ENCODE data around the gene ASB1.
A peak's percentile ranks its signal among the peaks of the same experiment; 100 is the strongest.

ASB1 gene

GRCh38 chr2:238426568-238427434, at the start of gene ASB1:
Gene ASB1 (plus strand): TSS chr2:238426927. CDS start chr2:238427071, 144 bp downstream.
- DNase-seq: peak; percentile 78

GRCh38 chr2:238378230-238379095, 48.3 kb upstream of the ASB1 start:
- DNase-seq: no peak

DNA sequence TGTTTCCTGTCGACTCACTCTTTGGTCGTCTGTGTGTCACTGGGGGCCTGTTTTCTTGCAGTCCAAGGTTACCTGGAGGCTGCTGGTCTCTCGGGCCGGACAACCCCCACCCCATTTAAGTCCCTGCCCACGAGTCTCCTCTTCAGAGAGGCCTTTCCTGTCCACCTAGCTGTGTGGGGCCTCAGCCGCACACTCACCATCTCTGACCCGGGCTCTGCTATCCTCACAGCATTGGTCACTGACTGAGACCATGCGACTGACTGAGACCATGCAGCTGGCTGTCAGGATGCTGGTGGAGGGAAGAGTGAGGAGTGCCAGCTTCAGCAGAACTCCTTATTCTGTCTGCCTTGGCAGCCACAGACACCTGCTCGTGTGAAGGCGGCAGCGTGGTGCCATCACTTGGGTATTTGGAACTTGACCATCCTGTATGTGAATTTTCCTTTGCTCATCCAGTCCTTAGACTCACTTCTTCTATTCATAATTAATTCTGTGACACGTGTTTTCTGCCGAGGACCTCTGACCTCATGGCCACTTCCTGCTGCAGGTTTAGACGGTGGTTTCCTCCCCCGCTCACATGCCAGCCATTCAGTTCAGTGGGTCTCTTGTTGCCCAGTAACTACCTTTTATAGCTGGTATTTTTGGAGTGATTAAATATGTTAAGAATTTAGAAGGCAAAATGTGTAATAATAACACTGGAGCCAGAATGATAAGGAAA, 47.5 kb upstream of the ASB1 start:
- no peak for DNase-seq

GRCh38 chr2:238380336-238380735, 46.4 kb upstream of the ASB1 start:
- no peak for DNase-seq

DNA sequence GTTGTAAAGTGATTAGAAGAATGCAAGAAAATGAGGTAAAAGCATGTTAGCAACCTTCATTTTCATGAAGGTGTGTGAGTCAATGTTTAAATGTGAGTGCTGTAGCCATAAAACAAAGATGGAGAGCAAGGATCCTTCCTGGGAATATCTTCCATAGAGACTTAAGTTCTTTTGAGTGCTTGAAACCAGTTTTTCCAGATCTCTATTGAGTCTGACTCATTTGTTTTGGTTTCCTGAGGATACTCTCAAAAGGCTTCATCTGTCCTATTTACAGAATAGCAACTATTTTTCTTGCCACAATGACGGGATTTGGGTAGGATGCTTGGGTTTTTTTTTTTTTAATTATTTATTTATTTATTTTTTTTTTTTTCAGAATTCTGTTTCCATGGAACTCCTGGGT, 45.9 kb upstream of the ASB1 start:
- no peak for DNase-seq

DNA sequence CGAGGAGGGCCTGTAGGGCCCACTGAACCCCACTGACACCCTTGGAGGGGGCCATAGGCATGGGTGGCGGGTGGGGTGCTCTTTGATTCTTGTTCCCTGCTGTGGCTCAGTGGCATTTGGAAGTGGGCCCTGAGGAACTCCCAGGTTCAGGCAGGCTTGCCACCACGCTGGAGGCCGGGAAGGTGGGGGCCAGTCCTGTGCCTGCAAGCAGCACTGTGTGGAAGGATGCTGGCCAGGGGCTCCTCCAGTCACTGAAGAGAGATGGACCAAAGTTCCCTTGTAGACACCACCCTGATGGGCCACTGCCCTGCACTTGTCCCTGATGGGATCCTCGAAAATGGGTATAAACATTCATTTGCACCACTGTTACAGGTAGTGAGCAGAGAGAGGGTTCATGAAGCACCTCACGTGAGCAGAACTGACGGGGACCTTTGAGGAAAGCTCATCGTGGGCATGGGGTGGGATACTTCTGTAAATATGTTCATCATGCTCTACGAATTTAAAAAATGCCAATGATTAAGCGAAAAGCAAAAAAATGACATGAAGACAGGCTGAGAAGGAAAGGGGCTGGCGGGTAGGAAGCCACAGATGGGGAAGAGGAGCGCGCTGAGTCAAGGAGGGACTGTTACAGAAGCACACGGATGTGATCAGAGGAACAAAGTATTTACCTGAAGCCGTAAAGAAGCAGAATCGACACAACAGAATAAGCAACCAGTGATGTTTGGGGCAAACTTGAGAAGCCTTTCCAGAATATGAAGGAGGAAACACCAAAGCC, 45.2 kb upstream of the ASB1 start:
- DNase-seq: no peak

DNA sequence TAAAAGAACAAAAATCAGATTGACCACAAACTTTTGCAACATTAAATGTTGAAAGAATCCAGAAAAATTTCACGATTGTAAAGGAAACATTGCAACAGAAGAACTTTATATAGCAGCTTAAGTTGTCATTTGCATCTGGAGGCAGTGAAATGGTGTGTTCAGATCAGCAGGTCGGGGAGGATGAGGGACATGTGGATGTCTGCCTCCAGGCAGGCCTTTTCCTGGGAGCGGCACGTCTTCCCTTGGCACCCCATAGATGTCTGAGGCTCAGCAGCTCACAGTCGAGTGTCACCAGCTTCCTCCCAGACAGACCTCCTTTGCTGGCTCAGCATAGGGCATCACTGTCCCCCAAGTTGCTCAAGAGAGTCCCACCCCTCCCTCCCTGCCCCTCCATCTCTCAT, 44.3 kb upstream of the ASB1 start:
- DNase-seq: no peak

DNA sequence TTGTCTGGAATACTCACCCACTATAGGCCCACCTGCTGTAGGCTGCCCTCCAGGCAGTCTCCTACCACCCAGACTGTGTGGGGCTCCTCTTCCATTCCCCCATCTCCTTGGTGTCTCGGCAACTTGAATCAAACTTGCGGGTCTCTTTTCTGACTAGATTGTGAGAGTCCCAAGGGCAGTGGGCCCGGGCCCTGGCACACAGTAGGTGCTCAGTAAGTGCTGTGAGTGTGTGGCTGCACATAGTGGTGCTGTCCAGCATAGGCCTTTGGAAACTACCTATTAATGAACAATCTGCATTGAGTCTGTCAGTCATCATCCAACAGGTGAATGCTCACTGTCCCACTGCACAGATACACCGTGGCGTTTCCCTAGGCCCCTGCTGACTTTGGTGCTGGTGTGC, 43.6 kb upstream of the ASB1 start:
- DNase-seq: no peak

DNA sequence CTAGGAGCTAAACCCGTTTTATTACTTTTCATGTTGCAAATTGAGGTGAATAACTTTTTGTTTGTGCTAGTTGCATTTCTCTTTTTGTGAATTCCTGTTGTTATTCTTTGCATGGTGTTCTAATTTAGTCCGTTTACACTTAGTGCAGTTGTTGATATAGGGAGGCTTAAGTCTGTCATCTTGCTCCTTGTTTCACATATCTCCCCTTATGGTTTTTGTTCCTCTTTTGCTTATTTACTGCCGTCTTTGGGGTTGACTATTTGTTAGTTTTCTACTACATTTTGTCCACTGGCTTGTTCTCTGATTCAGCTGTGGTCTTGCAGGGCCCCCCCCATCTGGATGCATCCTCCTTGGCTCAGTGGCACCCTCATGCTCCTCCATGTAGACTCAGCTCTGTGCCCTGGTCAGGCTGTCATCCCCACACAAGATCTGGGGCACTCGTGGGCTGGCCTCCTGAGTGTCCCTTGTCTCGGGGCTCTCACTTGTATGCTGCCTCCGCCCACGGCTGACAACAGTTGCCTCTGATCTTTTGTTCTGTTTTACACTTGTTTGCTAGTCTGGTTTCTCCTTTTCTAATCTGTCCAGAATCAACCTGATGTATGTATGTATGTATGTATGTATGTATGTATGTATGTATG, 42.9 kb upstream of the ASB1 start:
- no peak for DNase-seq

DNA sequence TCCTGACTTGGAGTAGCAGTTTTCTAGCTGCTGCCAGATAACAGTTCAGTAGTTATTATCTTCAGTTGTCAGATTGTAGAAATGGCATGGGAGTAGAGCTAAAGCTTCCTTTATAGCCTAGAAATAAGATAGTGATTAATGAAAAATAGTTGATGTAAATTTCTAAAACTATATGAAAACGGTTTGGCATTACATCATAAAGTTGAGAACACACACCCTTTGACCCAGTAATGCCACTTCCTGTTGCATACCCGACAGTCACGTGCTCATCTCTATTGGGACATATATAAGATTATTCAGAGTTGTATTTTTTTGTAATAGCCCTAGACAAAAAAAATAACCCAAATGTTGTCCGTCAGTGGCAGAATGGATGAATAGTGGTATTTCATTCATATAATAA, 39.4 kb upstream of the ASB1 start:
- DNase-seq: no peak

DNA sequence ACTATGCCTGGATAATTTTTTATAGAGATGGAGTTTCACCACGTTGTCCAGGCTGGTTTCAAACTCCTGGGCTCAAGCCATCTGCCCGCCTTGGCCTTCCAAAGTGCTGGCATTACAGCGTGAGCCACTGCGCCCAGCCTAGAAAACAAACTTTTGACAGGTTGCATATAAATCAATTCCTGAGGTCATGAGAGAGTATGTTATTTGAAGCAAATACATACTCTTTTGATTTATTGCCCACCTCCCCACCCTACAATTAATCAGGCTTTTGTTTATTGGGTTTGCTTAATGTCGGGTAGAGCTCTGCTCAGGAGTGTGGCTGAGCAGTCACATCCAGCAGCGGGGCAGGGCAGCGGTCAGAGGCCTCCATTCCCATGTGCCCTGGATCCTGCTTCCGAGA, 37.9 kb upstream of the ASB1 start:
- no peak for DNase-seq

DNA sequence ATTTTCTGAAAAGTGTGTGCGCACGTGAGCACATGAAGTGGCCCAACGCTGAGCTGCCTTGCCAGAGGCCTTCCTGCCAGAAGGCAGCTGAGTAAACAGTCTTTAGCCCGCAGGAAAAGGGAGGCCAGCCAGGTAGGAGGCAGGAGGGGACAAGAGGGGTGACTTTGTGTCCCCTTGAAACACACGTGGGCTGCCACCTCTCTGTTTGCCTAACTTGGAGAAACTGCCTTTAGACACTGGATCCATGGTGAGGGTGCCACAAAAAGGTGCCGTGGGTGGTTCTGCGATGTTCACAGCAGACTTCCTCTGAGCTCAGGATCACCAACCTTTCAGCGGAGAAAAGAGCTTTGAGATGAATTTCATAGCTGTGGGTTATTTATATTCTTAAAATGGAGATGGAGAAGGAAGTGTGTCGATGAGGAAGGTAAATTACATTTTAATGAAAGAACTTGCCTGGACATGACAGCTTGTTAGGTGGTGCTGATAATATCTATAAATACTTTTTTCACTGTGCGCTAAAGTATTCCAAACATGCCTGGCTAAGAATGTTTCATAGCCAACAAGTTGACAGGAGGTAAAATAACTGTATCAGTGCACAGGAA, 36.6 kb upstream of the ASB1 start:
- no peak for DNase-seq

DNA sequence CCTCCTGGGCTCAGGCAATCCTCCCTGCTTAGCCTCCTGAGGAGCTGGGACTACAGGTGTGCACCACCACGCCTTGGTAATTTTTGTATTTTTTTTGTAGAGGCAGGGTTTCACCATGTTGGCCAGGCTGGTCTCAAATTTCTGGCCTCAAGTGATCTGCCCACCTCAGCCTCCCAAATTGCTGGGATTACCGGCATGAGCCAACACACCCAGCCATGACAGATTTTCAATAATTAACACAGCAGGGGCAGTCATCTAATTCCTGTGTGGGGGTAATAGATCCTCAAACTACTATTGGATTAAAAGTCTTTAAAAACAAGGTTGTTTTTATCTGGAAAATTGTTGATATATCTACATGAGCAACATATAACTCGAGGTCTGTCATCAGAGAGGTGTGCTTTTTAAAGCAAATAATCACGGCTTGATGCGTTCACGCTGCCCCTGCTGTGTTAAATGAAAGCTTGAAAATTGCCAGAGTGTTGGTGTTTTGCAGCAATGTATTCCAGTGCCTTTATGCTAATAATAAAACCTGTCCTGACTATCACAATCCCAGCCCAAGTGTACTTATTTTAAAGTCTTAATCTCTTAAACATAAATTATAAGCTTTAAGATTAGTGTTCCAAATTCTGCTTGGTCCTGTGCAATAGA, 35.6 kb upstream of the ASB1 start:
- no peak for DNase-seq

GRCh38 chr2:238396663-238397062, 30.1 kb upstream of the ASB1 start:
- no peak for DNase-seq

- DNase-seq: no peak
Observed at GRCh38 chr2:238397356-238397755, 29.4 kb upstream of the ASB1 start.

DNA sequence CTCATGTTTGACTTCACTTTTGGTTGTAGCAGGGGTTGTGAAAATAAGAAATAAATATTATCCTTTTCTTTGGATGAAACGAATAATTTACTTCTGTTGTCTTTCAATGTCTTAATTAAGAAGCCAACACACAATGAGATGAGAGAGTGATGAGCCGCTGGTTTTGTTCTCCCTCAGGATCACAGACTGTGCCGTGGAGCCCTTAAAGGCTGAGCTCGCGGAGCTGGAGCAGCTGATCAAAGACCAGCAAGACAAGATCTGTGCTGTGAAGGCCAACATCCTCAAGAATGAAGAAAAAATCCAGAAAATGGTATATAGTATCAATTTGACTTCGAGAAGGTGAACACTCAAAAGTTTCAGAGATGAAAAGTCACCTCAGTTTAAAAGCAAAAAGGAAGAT, 28.1 kb upstream of the ASB1 start:
- no peak for DNase-seq

DNA sequence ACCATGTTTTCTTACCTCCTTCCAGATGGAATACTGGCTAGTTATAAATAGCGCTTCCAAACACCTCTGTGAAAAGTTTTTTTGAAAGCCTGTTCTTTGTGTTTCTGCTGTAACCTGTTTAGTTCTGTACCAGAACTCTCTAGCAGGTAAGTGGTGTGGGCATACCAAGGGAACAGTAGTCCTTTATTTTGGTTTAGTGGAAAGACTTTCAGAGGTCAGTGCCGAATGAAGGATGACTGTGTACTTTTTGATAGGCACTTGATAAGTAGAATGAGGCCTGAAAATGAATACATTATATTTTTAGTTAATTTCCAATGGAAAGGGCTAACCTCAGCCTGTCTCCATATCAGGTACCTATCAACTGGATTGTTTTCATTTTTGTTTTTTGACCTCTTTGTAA, 27.6 kb upstream of the ASB1 start:
- no peak for DNase-seq

GRCh38 chr2:238401551-238401950, 25.2 kb upstream of the ASB1 start:
- DNase-seq: no peak

DNA sequence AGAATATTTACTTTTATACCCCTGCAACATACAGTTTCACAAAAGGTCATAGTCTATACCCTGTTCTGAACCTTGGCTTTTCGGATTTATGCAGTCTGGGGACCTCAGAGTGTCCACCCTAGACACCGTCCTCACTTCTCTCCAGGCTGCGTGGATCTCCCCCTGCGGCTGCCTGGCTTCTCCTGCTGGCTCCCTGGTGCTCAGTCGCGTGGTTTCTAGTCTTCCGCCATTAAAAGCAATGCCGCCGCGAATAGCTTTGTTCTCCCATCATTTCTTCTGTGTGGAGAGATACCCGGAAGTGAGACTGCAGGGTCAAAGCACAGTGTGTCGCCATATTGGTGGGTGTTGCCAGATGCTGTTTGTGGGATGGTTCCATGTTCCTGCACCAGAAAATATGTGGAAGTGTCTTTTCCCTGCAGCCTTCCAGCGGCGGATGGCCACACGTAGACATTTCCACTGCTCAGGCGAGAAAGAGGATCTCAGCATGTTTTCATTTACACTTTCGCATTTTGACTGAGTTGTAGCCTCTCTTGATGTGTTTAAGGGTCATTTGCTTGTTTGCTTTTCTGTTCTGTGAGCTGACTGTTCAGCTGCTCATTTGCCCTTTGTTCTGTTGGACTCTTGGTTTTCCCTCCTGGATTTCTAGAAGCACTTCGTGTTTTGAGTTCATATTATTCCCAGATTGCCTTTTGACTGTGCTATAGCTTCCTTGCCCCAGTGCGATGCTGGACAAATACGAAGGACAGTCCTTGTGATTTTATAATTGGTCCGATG, 22.9 kb upstream of the ASB1 start:
- DNase-seq: no peak
